Uterus (tissue), 4 donors: ENCODE measurements around the gene KDM2B. TPM values are rescaled to one million over a fixed set of nuclear protein-coding genes. Genes with fewer than 3 reads are reported as not detected.

Source experiments
- DNase-seq, 2 donors: peaks; one replicate each; pipeline ENCODE4 v3.0.0-alpha.2; 2019 to 2020
- H3K27ac ChIP-seq, 2 donors: fragments of 200-600 bp; sonication (generic); 1 replicate in 1 of 2; 2 replicates in 1 of 2; pipeline ENCODE4 v1.5.1; 2016 to 2018
- H3K27me3 ChIP-seq, 2 donors: fragments of 200-600 bp; sonication (generic); one replicate each; pipeline ENCODE4 v1.5.1; 2018 to 2019; ENCODE audit warnings: control low read depth in 1 of 2
- H3K36me3 ChIP-seq, 2 donors: fragments of 200-600 bp; sonication (generic); one replicate each; pipeline ENCODE4 v1.5.1; 2019; ENCODE audit warnings: control low read depth in 1 of 2
- H3K4me1 ChIP-seq, 2 donors: fragments of 200-600 bp; sonication (generic); one replicate each; pipeline ENCODE4 v1.5.1; 2018 to 2019; ENCODE audit warnings: control low read depth in 1 of 2
- H3K4me3 ChIP-seq, 2 donors: fragments of 200-600 bp; sonication (generic); 1 replicate in 1 of 2; 2 replicates in 1 of 2; pipeline ENCODE4 v1.5.1; 2018 to 2019; ENCODE audit warnings: mild to moderate bottlenecking in 1 of 2
- H3K9me3 ChIP-seq, 2 donors: fragments of 200-600 bp; sonication (generic); one replicate each; pipeline ENCODE4 v1.5.1; 2019; ENCODE audit warnings: control low read depth in 1 of 2
- CTCF ChIP-seq, 4 experiments: fragments of 200-600 bp in 2 of 4; fragments of 450-650 bp in 2 of 4; sonication (generic) in 2 of 4; IDR thresholded peaks; one replicate each; pipeline ENCODE4 v1.5.1; 2016 to 2019; ENCODE audit warnings: antibody characterized with exemption in 4 of 4, mild to moderate bottlenecking in 2 of 4, moderate library complexity in 1 of 4
- POLR2A ChIP-seq, 2 donors: fragments of 450-650 bp; IDR thresholded peaks; one replicate each; pipeline ENCODE4 v1.6.1; 2016; ENCODE audit warnings: antibody characterized with exemption in 2 of 2, mild to moderate bottlenecking in 1 of 2, moderate library complexity in 1 of 2
- intact Hi-C: fragments of 100-400 bp; cut with DNase I; formaldehyde crosslinking; loops from one replicate; pipeline ENCODE4 v1.15.1; 2023; ENCODE audit warnings: low total_unique reads
- total RNA-seq, 4 donors: library from RNA; depleted of rRNA in 3 of 4; stranded (reverse); fragments of >200 nt in 3 of 4; gene quantifications; one replicate each; pipeline versions ENCODE4 v1.1.0 to v1.2.4, GENCODE V29; 2014 to 2023
- donor health status: DM: yes; HTN: yes; CAD: no.

The KDM2B gene
- total RNA-seq, 4 donors from 2014 or later: 6.1 to 78.0 (median 19.8) TPM

- H3K4me3 ChIP-seq: no peak overlapping the region
- no peak for DNase-seq
- no peaks in the 10 kb centered on the region for H3K9me3 ChIP-seq
- TF ChIP-seq CTCF (IDR thresholded peaks at IDR 0.05): no peak
- no peak for TF ChIP-seq POLR2A (IDR thresholded peaks at IDR 0.05)
- H3K27me3 ChIP-seq: no peaks in the 10 kb centered on the region
- no peaks in the 10 kb centered on the region for H3K36me3 ChIP-seq
- no peak overlapping the region for H3K27ac ChIP-seq
- intact Hi-C loops: no loop called here
- no peaks in the 10 kb centered on the region for H3K4me1 ChIP-seq
Observed at GRCh38 chr12:121464331-121464730, 116.5 kb downstream of the KDM2B start.

GRCh38 chr12:121461048-121461447 is 119.8 kb downstream of the KDM2B start:
- intact Hi-C loops: no loop called here

GRCh38 chr12:121456551-121456950 is 124.3 kb downstream of the KDM2B start:
- no peak for DNase-seq
- H3K27ac ChIP-seq: no peak overlapping the region

More at GRCh38 chr12:121461048-121461447, 119.8 kb downstream of the KDM2B start:
- no peak overlapping the region for H3K27ac ChIP-seq
- H3K36me3 ChIP-seq: no peaks in the 10 kb centered on the region
- no peaks in the 10 kb centered on the region for H3K27me3 ChIP-seq
- H3K4me3 ChIP-seq: no peak overlapping the region
- no peak for DNase-seq
- H3K9me3 ChIP-seq: no peaks in the 10 kb centered on the region
- H3K4me1 ChIP-seq: no peaks in the 10 kb centered on the region
- TF ChIP-seq POLR2A (IDR thresholded peaks at IDR 0.05): no peak
- TF ChIP-seq CTCF (IDR thresholded peaks at IDR 0.05): no peak

GRCh38 chr12:121455766-121456420 is 124.9 kb downstream of the KDM2B start:
- Histone ChIP-seq H3K4me3 (no peak overlapping the region), H3K9me3 (no peaks in the 10 kb centered on the region), H3K27ac (no peak overlapping the region), H3K36me3 (no peaks in the 10 kb centered on the region), H3K27me3 (no peaks in the 10 kb centered on the region), H3K4me1 (no peaks in the 10 kb centered on the region)
- TF ChIP-seq POLR2A (IDR thresholded peaks at IDR 0.05): no peak
- TF ChIP-seq CTCF (IDR thresholded peaks at IDR 0.05): no peak
- no peak for DNase-seq
- intact Hi-C loops: no loop called here

More at GRCh38 chr12:121456551-121456950, 124.3 kb downstream of the KDM2B start:
- Histone ChIP-seq H3K27me3 (no peaks in the 10 kb centered on the region), H3K4me1 (no peaks in the 10 kb centered on the region), H3K36me3 (no peaks in the 10 kb centered on the region), H3K4me3 (no peak overlapping the region), H3K9me3 (no peaks in the 10 kb centered on the region)
- TF ChIP-seq POLR2A (IDR thresholded peaks at IDR 0.05) (no peak), CTCF (IDR thresholded peaks at IDR 0.05) (no peak)
- intact Hi-C loops: no loop called here

GRCh38 chr12:121454921-121455320 is 125.9 kb downstream of the KDM2B start:
- intact Hi-C loops: no loop called here
- H3K4me3 ChIP-seq: no peak overlapping the region
- TF ChIP-seq POLR2A (IDR thresholded peaks at IDR 0.05) (no peak), CTCF (IDR thresholded peaks at IDR 0.05) (no peak)
- H3K27me3 ChIP-seq: no peaks in the 10 kb centered on the region
- no peaks in the 10 kb centered on the region for H3K36me3 ChIP-seq
- H3K9me3 ChIP-seq: no peaks in the 10 kb centered on the region
- H3K27ac ChIP-seq: no peak overlapping the region
- no peak for DNase-seq
- no peaks in the 10 kb centered on the region for H3K4me1 ChIP-seq
